Uterus (tissue), 2 donors: Measurements from ENCODE around the gene PCDHGA7.

Experiments used
- POLR2A ChIP-seq, 2 donors: fragments of 450-650 bp; IDR thresholded peaks; one replicate each; pipeline ENCODE4 v1.6.1; 2016; ENCODE audit warnings: antibody characterized with exemption in 2 of 2, mild to moderate bottlenecking in 1 of 2, moderate library complexity in 1 of 2
- TF ChIP-seq, protein P1 (sequence below), 4 experiments: fragments of 200-600 bp in 2 of 4; fragments of 450-650 bp in 2 of 4; sonication (generic) in 2 of 4; IDR thresholded peaks; one replicate each; pipeline ENCODE4 v1.5.1; 2016 to 2019; ENCODE audit warnings: antibody characterized with exemption in 4 of 4, mild to moderate bottlenecking in 2 of 4, moderate library complexity in 1 of 4

DNA sequence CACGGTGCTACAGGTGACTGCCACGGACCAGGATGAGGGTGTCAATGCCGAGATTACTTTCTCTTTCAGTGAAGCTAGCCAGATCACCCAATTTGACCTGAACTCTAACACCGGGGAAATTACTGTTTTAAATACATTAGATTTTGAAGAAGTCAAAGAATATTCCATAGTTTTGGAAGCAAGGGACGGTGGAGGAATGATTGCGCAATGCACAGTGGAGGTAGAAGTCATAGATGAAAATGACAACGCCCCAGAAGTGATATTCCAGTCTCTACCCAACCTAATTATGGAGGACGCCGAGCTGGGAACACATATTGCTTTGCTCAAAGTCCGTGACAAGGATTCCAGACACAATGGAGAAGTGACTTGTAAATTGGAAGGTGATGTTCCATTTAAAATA is 6.1 kb downstream of the PCDHGA7 start:
- TF ChIP-seq, protein P1, sequence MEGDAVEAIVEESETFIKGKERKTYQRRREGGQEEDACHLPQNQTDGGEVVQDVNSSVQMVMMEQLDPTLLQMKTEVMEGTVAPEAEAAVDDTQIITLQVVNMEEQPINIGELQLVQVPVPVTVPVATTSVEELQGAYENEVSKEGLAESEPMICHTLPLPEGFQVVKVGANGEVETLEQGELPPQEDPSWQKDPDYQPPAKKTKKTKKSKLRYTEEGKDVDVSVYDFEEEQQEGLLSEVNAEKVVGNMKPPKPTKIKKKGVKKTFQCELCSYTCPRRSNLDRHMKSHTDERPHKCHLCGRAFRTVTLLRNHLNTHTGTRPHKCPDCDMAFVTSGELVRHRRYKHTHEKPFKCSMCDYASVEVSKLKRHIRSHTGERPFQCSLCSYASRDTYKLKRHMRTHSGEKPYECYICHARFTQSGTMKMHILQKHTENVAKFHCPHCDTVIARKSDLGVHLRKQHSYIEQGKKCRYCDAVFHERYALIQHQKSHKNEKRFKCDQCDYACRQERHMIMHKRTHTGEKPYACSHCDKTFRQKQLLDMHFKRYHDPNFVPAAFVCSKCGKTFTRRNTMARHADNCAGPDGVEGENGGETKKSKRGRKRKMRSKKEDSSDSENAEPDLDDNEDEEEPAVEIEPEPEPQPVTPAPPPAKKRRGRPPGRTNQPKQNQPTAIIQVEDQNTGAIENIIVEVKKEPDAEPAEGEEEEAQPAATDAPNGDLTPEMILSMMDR (IDR thresholded peaks at IDR 0.05) = no peak
- no peak for TF ChIP-seq POLR2A (IDR thresholded peaks at IDR 0.05)
